CD1c-positive myeloid dendritic cell (primary cell): Measurements from ENCODE around the gene TMEM178A.
"Not testable (repeated sequence)": the region's sequence is repeated elsewhere in the genome, so short reads cannot be mapped to it uniquely, and the experiment has no call there.

Experiments used
- DNase-seq: peaks from one replicate; pipeline ENCODE4 v3.0.0-alpha.2; 2016; ENCODE audit errors: extremely low spot score

TMEM178A gene

GRCh38 chr2:39715822-39716221, 50.1 kb downstream of the TMEM178A start:
- no peak for DNase-seq

- no peak for DNase-seq
Observed at GRCh38 chr2:39717067-39717466, 51.4 kb downstream of the TMEM178A start.

- DNase-seq: no peak
Observed at GRCh38 chr2:39718483-39718882, 52.8 kb downstream of the TMEM178A start.

GRCh38 chr2:39719317-39719716, 53.6 kb downstream of the TMEM178A start:
- no peak for DNase-seq

GRCh38 chr2:39720970-39721369, 55.3 kb downstream of the TMEM178A start:
- no peak for DNase-seq

- DNase-seq: no peak
Observed at GRCh38 chr2:39723497-39723896, 57.8 kb downstream of the TMEM178A start.

GRCh38 chr2:39723946-39724827, 58.5 kb downstream of the TMEM178A start:
- no peak for DNase-seq

GRCh38 chr2:39724828-39725144, 59.1 kb downstream of the TMEM178A start:
- no peak for DNase-seq

GRCh38 chr2:39725401-39725800, 59.7 kb downstream of the TMEM178A start:
- DNase-seq: no peak

GRCh38 chr2:39728085-39728484, 62.4 kb downstream of the TMEM178A start:
- not testable (repeated sequence) for DNase-seq

GRCh38 chr2:39728941-39729351, 63.2 kb downstream of the TMEM178A start:
- peak; percentile 45 for DNase-seq

- DNase-seq: no peak
Observed at GRCh38 chr2:39730276-39730675, 64.6 kb downstream of the TMEM178A start.

GRCh38 chr2:39730685-39731302, 65.1 kb downstream of the TMEM178A start:
- DNase-seq: peak; percentile 28

GRCh38 chr2:39731546-39731945, 65.8 kb downstream of the TMEM178A start:
- DNase-seq: no peak

- DNase-seq: no peak
Observed at GRCh38 chr2:39732482-39732881, 66.8 kb downstream of the TMEM178A start.

GRCh38 chr2:39733070-39733674, 67.5 kb downstream of the TMEM178A start:
- DNase-seq: no peak

GRCh38 chr2:39734445-39734844, 68.7 kb downstream of the TMEM178A start:
- no peak for DNase-seq

GRCh38 chr2:39735648-39736047, 69.9 kb downstream of the TMEM178A start:
- DNase-seq: peak; percentile 15

GRCh38 chr2:39736640-39737039, 70.9 kb downstream of the TMEM178A start:
- no peak for DNase-seq

- peak; percentile 67 for DNase-seq
Observed at GRCh38 chr2:39737661-39738060, 71.9 kb downstream of the TMEM178A start.

- DNase-seq: no peak
Observed at GRCh38 chr2:39738936-39739335, 73.2 kb downstream of the TMEM178A start.

GRCh38 chr2:39739386-39739785, 73.7 kb downstream of the TMEM178A start:
- no peak for DNase-seq

- no peak for DNase-seq
Observed at GRCh38 chr2:39741871-39742270, 76.2 kb downstream of the TMEM178A start.
